Mesendoderm (in vitro differentiated cells): ENCODE data around the gene ADAMTS9.

Source experiments
- DNase-seq: peaks from one replicate; pipeline ENCODE4 v3.0.0; 2013
- H2AK5ac ChIP-seq: 2 replicates; pipeline ENCODE4 v1.6.1; 2013; ENCODE audit warnings: low read length, inconsistent platforms
- H2BK120ac ChIP-seq: 2 replicates; pipeline ENCODE4 v1.6.1; 2013; ENCODE audit warnings: low read depth, mild to moderate bottlenecking, low read length, moderate library complexity, mixed read lengths
- H2BK15ac ChIP-seq: replicated peaks from 2 replicates; pipeline ENCODE4 v1.6.1; 2013; ENCODE audit warnings: low read depth, mild to moderate bottlenecking, moderate library complexity
- H2BK5ac ChIP-seq: 2 replicates; pipeline ENCODE4 v1.6.1; 2013; ENCODE audit warnings: low read length, inconsistent platforms
- H3K18ac ChIP-seq: 2 replicates; pipeline ENCODE4 v1.6.1; 2013; ENCODE audit warnings: mild to moderate bottlenecking, low read length, mixed read lengths
- H3K23ac ChIP-seq: one replicate; pipeline ENCODE4 v1.6.1; 2013; ENCODE audit warnings: low read length
- H3K27ac ChIP-seq: 2 replicates; pipeline ENCODE4 v1.5.1; 2013; ENCODE audit warnings: low read depth, mild to moderate bottlenecking, inconsistent platforms, low read length, moderate library complexity
- H3K27me3 ChIP-seq: 2 replicates; pipeline ENCODE4 v1.6.1; 2013; ENCODE audit warnings: low read length, control low read depth, mild to moderate bottlenecking, inconsistent platforms; ENCODE audit not compliant: insufficient read depth, poor library complexity
- H3K36me3 ChIP-seq: 2 replicates; pipeline ENCODE4 v1.6.1; 2013; ENCODE audit warnings: low read length, inconsistent platforms; ENCODE audit not compliant: control insufficient read depth, insufficient read depth
- H3K4ac ChIP-seq: one replicate; pipeline ENCODE4 v1.6.1; 2013; ENCODE audit warnings: low read depth, mild to moderate bottlenecking, low read length, moderate library complexity
- H3K4me1 ChIP-seq: 2 replicates; pipeline ENCODE4 v1.6.1; 2013; ENCODE audit warnings: low read depth, low read length, inconsistent platforms; ENCODE audit not compliant: control insufficient read depth
- H3K4me2 ChIP-seq: 2 replicates; pipeline ENCODE4 v1.6.1; 2013; ENCODE audit warnings: low read length
- H3K4me3 ChIP-seq: 2 replicates; pipeline ENCODE4 v1.5.1; 2013; ENCODE audit warnings: mild to moderate bottlenecking, low read length
- H3K56ac ChIP-seq: one replicate; pipeline ENCODE4 v1.6.1; 2013; ENCODE audit warnings: low read length
- H3K79me1 ChIP-seq: 2 replicates; pipeline ENCODE4 v1.6.1; 2013; ENCODE audit warnings: low read length, inconsistent platforms
- H3K79me2 ChIP-seq: 2 replicates; pipeline ENCODE4 v1.6.1; 2013; ENCODE audit warnings: mild to moderate bottlenecking, low read length; ENCODE audit not compliant: control insufficient read depth, insufficient read depth
- H3K9ac ChIP-seq: 2 replicates; pipeline ENCODE4 v1.6.1; 2013; ENCODE audit warnings: low read length, inconsistent platforms
- H4K5ac ChIP-seq: one replicate; pipeline ENCODE4 v1.6.1; 2013; ENCODE audit warnings: low read length
- H4K8ac ChIP-seq: one replicate; pipeline ENCODE4 v1.6.1; 2013; ENCODE audit warnings: low read depth, mild to moderate bottlenecking, control low read depth, low read length, moderate library complexity
- WGBS: extraction: QIAGEN DNeasy Blood & Tissue Kit; methylation state at CpG from one replicate; pipeline ENCODE4 v1.1.7; 2013; ENCODE audit warnings: low lambda C conversion rate, missing lambda C conversion rate; ENCODE audit not compliant: insufficient coverage; ENCODE audit errors: extremely low coverage; 5-methylcytosine and 5-hydroxymethylcytosine counted together

Gene ADAMTS9

GRCh38 chr3:64667887-64668581 is 19.8 kb downstream of the ADAMTS9 start:
- H4K5ac ChIP-seq, result no peak overlapping the region
- H3K4ac ChIP-seq, result no peak overlapping the region
- no peaks in the 10 kb centered on the region for H3K4me1 ChIP-seq
- no peak overlapping the region for H3K23ac ChIP-seq
- H3K36me3 ChIP-seq, result no peaks in the 10 kb centered on the region
- H3K27me3 ChIP-seq, result no peaks in the 10 kb centered on the region
- no peaks in the 10 kb centered on the region for H3K79me2 ChIP-seq
- no peak overlapping the region for H3K4me3 ChIP-seq
- no peak overlapping the region for H3K9ac ChIP-seq
- H2BK15ac ChIP-seq, result no peak overlapping the region
- no peak overlapping the region for H2AK5ac ChIP-seq
- no CpG with 5 or more reads among the region's 13 CpGs for WGBS
- H3K79me1 ChIP-seq, result peaks cover 2% of the 10 kb centered on the region
- no peak overlapping the region for H2BK120ac ChIP-seq
- no peak overlapping the region for H3K56ac ChIP-seq
- no peak overlapping the region for H2BK5ac ChIP-seq
- no peak overlapping the region for H3K27ac ChIP-seq
- no peak overlapping the region for H3K4me2 ChIP-seq
- no peak overlapping the region for H3K18ac ChIP-seq
- no peak overlapping the region for H4K8ac ChIP-seq
- DNase-seq, result peak; percentile 8

GRCh38 chr3:64667138-64667537 is 20.7 kb downstream of the ADAMTS9 start:
- no peak overlapping the region for H4K5ac ChIP-seq
- no peak overlapping the region for H2BK15ac ChIP-seq
- H2BK5ac ChIP-seq, result no peak overlapping the region
- no peak overlapping the region for H3K4ac ChIP-seq
- WGBS, result no CpG with 5 or more reads among the region's 6 CpGs
- H4K8ac ChIP-seq, result no peak overlapping the region
- H3K18ac ChIP-seq, result no peak overlapping the region
- H2BK120ac ChIP-seq, result no peak overlapping the region
- H3K79me2 ChIP-seq, result no peaks in the 10 kb centered on the region
- H3K4me2 ChIP-seq, result no peak overlapping the region
- no peak overlapping the region for H3K9ac ChIP-seq
- no peaks in the 10 kb centered on the region for H3K27me3 ChIP-seq
- H3K27ac ChIP-seq, result no peak overlapping the region
- no peak overlapping the region for H2AK5ac ChIP-seq
- H3K36me3 ChIP-seq, result no peaks in the 10 kb centered on the region
- no peaks in the 10 kb centered on the region for H3K4me1 ChIP-seq
- no peak overlapping the region for H3K56ac ChIP-seq
- H3K23ac ChIP-seq, result no peak overlapping the region
- H3K4me3 ChIP-seq, result no peak overlapping the region
- no peak for DNase-seq
- no peaks in the 10 kb centered on the region for H3K79me1 ChIP-seq

- no peak overlapping the region for H3K4me3 ChIP-seq
- H3K36me3 ChIP-seq, result no peaks in the 10 kb centered on the region
- H4K5ac ChIP-seq, result no peak overlapping the region
- H3K79me1 ChIP-seq, result no peaks in the 10 kb centered on the region
- H3K79me2 ChIP-seq, result no peaks in the 10 kb centered on the region
- no peak overlapping the region for H2BK5ac ChIP-seq
- WGBS, result no CpG with 5 or more reads among the region's 4 CpGs
- no peak overlapping the region for H2BK120ac ChIP-seq
- no peaks in the 10 kb centered on the region for H3K27me3 ChIP-seq
- no peak overlapping the region for H3K18ac ChIP-seq
- DNase-seq, result no peak
- H3K56ac ChIP-seq, result no peak overlapping the region
- no peak overlapping the region for H2AK5ac ChIP-seq
- no peak overlapping the region for H3K4ac ChIP-seq
- no peak overlapping the region for H3K4me2 ChIP-seq
- H2BK15ac ChIP-seq, result no peak overlapping the region
- H3K4me1 ChIP-seq, result no peaks in the 10 kb centered on the region
- no peak overlapping the region for H3K9ac ChIP-seq
- no peak overlapping the region for H3K23ac ChIP-seq
- H3K27ac ChIP-seq, result no peak overlapping the region
- no peak overlapping the region for H4K8ac ChIP-seq
These were observed 21.6 kb downstream of the ADAMTS9 start for GRCh38 chr3:64666171-64666588.

- Histone ChIP-seq H4K5ac (no peak overlapping the region), H3K9ac (no peak overlapping the region), H3K27me3 (no peaks in the 10 kb centered on the region), H3K23ac (no peak overlapping the region), H2BK15ac (no peak overlapping the region), H3K18ac (no peak overlapping the region), H3K4ac (no peak overlapping the region), H4K8ac (no peak overlapping the region), H3K4me3 (no peak overlapping the region), H3K36me3 (no peaks in the 10 kb centered on the region), H3K79me2 (no peaks in the 10 kb centered on the region), H3K27ac (no peak overlapping the region), H2BK120ac (no peak overlapping the region), H3K79me1 (no peaks in the 10 kb centered on the region), H3K4me1 (no peaks in the 10 kb centered on the region), H2AK5ac (no peak overlapping the region), H3K56ac (no peak overlapping the region), H3K4me2 (no peak overlapping the region), H2BK5ac (no peak overlapping the region)
- DNase-seq, result no peak
- WGBS, result no CpG with 5 or more reads among the region's 3 CpGs
These were observed 23.4 kb downstream of the ADAMTS9 start for GRCh38 chr3:64664397-64664796.

- no peak overlapping the region for H4K5ac ChIP-seq
- H3K9ac ChIP-seq, result no peak overlapping the region
- no peaks in the 10 kb centered on the region for H3K27me3 ChIP-seq
- H4K8ac ChIP-seq, result no peak overlapping the region
- no peak overlapping the region for H3K56ac ChIP-seq
- no peak overlapping the region for H3K27ac ChIP-seq
- H3K36me3 ChIP-seq, result no peaks in the 10 kb centered on the region
- H3K4me2 ChIP-seq, result no peak overlapping the region
- H2BK5ac ChIP-seq, result no peak overlapping the region
- no peak overlapping the region for H2AK5ac ChIP-seq
- WGBS, result no CpG with 5 or more reads among the region's 2 CpGs
- no peak overlapping the region for H2BK15ac ChIP-seq
- H3K18ac ChIP-seq, result no peak overlapping the region
- H3K23ac ChIP-seq, result no peak overlapping the region
- DNase-seq, result no peak
- no peak overlapping the region for H3K4ac ChIP-seq
- H3K4me3 ChIP-seq, result no peak overlapping the region
- peaks cover 5% of the 10 kb centered on the region for H3K4me1 ChIP-seq
- H3K79me1 ChIP-seq, result no peaks in the 10 kb centered on the region
- no peaks in the 10 kb centered on the region for H3K79me2 ChIP-seq
- no peak overlapping the region for H2BK120ac ChIP-seq
These were observed 28.2 kb downstream of the ADAMTS9 start for GRCh38 chr3:64659617-64659978.

GRCh38 chr3:64658001-64658400 is 29.8 kb downstream of the ADAMTS9 start:
- H4K5ac ChIP-seq, result no peak overlapping the region
- no peak overlapping the region for H3K4me3 ChIP-seq
- no peak overlapping the region for H4K8ac ChIP-seq
- H2BK120ac ChIP-seq, result no peak overlapping the region
- H2BK5ac ChIP-seq, result no peak overlapping the region
- no CpG with 5 or more reads among the region's 4 CpGs for WGBS
- DNase-seq, result no peak
- no peaks in the 10 kb centered on the region for H3K79me1 ChIP-seq
- no peak overlapping the region for H2AK5ac ChIP-seq
- H3K18ac ChIP-seq, result no peak overlapping the region
- H3K36me3 ChIP-seq, result no peaks in the 10 kb centered on the region
- no peaks in the 10 kb centered on the region for H3K79me2 ChIP-seq
- no peak overlapping the region for H3K4me2 ChIP-seq
- H3K27me3 ChIP-seq, result no peaks in the 10 kb centered on the region
- peaks cover 7% of the 10 kb centered on the region for H3K4me1 ChIP-seq
- H3K9ac ChIP-seq, result no peak overlapping the region
- H3K23ac ChIP-seq, result no peak overlapping the region
- no peak overlapping the region for H2BK15ac ChIP-seq
- no peak overlapping the region for H3K27ac ChIP-seq
- H3K56ac ChIP-seq, result no peak overlapping the region
- no peak overlapping the region for H3K4ac ChIP-seq
